GM19452 (cell line): Measurements from ENCODE around the gene KMT2B.

Experiments used
- ATAC-seq: cut with Tn5 transposase; IDR thresholded peaks from one replicate; pipeline ENCODE4 v1.9.1; 2021; ENCODE audit not compliant: unreplicated experiment

The KMT2B gene

DNA sequence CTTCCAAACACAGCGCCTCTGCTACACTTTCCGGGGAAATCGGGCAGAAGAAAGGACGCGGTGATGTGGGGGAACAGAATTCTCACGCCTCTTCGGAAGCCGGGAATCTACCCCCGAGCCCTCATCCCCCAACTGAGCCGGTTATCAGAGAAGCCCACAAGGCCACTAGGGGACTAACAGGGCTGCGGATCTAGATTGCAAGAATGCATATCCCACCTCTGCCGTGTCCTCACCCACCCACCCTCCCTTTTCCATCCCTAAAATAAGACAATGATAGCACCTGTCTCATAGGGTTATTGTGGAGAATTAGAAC, 23.4 kb downstream of the KMT2B start:
- ATAC-seq, result no peak

DNA sequence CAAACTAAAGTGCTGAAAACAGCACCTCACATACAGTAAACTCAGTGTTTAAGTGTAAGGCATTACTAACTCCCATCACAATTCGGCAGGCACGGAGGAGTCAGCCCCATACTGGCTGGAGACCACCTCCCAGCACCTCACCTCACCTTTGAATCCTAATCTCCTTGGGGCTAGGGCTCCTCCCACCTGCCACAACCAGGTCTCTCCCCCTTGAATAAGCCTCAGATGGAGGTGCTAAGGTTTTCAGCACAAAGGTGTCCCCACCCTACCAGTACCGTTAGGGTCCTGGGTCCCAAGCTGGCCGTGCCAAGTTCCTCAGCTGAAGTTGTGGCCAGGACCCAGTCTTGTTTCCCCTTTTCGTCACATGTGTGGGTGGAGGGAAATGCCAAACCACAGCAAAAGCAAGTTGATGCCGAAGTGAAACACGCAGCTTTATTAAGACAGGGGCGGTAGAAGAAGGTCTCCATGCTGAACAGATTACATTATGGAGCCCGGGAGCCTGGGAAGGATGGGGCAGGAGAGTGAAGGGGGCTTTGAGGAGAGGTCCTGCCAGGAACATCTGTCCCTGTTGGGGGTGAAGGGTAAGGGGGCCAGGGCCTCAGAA, 24.4 kb downstream of the KMT2B start, which contains the start of gene IGFLR1:
IGFLR1 (minus strand) TSS at position 332 of the 604 bp plus-strand sequence. CDS start 1,272 bp downstream, outside the sequence.
- ATAC-seq, result no peak

DNA sequence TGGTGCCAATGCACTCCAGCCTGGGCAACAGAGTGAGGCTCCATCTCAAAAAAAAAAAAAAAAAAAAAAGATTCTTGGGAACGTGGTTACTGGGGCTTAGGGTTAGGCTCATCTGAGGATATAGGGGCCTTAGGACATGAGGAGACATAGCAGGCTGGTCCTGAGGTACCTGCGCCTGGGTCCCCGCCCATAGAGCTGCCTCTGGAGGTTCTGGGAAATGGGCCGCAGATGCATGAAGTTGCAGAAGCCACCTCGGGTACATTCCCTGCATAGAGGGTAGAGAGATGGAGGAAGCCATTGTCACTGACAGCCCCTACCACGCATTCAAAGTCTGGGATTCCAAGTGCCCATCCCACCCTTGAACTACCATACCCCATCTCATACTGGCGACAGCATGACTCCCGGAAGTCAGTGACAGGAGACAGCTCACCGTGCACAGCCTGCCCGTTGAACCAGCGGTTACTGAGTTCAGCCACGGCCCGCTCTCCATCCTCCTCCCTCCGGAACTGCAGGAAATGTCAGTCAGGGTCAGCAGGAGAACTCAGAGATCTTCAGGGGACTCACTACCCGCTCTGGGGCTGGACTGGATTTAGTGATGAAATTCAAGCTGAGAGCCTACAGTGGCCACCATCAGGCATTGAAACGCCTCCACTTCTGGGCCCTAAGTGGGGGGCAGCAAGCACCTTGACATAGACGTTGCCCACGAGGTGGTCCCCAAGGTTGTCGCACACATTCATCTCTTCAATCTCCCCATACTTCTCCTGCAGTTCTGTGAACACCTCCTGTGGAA, 26.0 kb downstream of the KMT2B start:
- ATAC-seq, result no peak

DNA sequence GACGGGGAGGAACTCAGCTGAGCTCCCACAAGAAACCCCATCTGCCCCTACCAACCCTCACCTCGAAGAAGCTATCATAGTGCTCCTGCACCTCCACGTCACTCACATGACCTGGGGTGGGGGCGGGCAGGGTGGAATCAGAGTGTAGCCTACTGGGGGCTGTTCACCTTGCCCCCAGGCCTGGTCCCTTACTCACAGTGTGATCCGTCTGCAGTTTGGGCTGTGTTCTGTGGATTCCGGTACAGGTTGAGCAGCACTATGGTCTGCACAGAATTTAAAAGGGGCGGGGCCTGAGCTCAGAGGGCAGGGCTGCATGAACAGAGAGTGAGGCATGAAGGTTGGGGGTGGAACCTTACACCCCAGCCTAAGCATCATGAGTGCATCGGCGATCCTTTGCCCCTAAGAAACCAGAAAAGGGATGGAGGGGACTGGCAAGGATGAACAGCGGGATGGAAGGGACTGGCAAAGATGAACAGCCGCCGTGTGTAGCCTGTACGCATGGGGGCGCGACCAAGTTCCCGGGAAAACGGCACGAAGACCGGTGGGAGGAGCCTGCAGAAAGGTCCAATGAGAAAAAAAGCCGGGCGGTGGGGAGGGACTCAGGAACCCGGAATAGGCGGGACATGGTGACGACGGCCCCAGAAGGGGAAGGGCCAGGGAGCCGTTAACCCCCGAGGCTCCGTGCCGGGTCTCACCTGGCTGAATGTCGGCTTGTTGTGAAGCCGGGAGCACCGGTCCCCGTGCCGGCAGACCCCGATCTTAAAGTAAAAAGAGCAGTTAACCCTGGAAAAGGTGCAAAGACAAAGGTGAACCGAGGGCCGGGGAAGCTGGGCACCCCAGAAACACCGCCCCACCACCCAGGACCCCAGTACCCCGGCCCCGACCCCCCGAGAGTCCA, 26.9 kb downstream of the KMT2B start:
- ATAC-seq, result peak; percentile 30

DNA sequence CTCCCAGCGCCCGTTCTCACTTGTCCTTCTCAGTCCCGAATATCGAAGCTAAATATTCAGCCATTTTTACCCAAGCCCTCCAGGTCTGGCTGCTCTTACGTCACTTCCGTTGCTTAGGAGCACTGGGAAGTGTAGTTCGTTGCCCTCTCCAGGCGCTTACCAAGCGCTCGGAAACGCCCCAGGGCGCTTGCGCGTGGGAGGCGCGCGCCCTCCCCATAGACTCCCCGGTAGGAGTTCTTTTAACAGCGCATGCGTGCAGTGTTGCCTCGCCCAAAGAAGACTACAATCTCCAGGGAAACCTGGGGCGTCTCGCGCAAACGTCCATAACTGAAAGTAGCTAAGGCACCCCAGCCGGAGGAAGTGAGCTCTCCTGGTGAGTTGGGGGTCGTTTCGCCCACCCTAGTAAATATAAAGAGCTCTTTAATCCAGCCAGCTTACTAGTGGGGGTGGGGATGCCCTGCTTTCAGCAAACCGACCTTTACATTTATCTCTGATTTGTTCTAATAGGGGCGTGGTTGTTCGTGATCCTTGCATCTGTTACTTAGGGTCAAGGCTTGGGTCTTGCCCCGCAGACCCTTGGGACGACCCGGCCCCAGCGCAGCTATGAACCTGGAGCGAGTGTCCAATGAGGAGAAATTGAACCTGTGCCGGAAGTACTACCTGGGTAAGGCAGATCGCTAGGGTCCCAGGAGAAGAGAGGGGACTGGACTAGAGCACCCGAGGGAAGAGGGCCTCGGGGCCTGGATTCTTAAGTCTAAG, 27.7 kb downstream of the KMT2B start, which contains the start of the genes PSENEN and U2AF1L4:
PSENEN (plus strand) TSS at position 324 of the 759 bp plus-strand sequence; CDS start at position 604, 280 bp downstream.
U2AF1L4 (minus strand) TSS at position 91 of the 759 bp plus-strand sequence; CDS start at position 64, 27 bp downstream.
- peak; percentile 41 for ATAC-seq

DNA sequence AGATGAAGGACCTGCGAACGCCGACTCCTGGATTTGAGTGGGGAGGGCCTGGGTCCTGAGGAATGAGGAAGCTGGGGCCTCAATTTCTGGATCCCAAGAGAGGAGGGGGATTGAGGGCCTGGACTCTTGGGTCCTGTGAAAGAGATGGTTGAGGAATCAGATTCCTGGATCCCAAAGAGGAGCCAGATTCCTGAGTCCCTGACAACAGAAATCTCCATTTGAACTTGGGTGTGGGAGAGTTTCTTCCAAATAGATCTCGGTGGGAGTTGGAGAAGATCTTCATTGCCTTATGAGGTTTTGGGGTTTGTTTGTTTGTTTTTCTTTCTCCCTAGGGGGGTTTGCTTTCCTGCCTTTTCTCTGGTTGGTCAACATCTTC, 28.3 kb downstream of the KMT2B start:
- no peak for ATAC-seq

DNA sequence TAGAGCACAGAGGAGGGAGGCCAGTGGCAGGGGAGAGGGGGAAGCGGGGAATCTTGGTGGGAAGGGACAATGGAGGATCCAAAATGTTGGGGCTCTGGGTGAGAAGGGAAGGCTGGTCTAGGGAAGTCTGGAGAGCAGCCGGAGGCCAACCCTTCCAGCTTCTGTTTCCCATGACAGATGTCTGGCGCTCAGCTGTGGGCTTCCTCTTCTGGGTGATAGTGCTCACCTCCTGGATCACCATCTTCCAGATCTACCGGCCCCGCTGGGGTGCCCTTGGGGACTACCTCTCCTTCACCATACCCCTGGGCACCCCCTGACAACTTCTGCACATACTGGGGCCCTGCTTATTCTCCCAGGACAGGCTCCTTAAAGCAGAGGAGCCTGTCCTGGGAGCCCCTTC, 28.7 kb downstream of the KMT2B start:
- ATAC-seq, result no peak

DNA sequence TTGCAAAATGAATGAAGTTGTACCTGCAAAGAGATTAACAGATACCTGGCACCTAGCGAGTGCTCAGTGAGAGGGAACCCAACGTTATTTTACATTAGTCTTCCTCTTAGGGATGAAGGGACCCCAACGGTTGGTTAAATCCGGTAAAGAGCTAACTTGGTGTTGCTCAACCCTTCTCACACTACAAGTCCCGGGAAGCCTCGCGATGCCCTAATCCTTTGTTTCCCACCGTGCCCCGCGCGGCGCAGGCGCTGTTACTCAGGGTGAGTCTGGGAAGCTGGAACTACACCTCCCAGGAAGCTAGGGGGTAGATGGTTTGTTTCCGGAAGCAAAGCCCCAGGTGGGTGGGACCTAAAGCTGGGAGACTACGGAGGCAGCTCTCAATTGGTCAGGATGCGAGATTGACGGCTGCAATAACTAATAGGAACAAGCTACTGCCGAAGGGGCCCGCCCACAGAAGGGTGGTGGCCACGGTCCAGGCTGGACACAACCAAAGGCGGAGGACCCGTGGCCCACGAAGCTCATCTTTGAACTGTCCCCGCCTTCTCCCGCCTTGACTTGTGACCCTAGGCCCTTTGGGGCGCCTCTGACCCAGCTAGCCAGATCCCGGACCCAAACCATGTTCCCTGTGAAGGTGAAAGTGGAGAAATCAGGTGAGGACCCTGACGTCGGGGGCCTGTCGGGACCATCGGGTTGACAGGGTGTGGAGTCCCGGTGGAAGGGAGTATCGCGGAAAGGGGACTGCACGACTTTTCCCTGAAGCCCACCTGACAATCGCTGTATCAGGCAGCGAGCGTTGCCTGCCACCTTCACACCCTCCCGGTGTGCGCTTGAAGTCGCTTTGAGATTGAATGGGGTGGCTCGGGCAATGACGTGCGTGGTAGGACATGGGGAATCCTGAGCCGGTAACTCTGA, 30.6 kb downstream of the KMT2B start, which contains the start of gene LIN37:
LIN37 (plus strand) TSS at position 471 of the 915 bp plus-strand sequence; CDS start at position 620, 149 bp downstream.
- ATAC-seq, result peak; percentile 59

DNA sequence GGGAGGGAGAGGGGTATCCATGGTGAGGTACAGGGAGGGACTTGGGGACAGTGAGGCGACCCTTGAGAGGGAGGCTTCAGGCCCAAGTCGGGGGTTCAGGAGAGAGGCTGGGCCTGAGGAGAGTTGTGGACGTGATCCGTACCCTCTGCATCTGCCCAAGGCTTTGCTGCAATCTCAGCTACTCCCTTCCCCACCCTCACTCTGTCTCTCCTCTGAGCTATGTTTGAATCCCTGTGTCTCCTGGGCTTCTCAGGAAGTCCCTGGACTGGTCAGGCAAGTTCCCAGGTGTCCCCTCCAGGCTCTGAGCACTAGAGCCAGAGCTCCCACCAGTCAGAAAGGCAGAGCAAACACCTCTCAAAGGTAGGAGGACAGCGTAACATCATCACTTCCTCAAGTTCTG, 32.4 kb downstream of the KMT2B start:
- no peak for ATAC-seq

DNA sequence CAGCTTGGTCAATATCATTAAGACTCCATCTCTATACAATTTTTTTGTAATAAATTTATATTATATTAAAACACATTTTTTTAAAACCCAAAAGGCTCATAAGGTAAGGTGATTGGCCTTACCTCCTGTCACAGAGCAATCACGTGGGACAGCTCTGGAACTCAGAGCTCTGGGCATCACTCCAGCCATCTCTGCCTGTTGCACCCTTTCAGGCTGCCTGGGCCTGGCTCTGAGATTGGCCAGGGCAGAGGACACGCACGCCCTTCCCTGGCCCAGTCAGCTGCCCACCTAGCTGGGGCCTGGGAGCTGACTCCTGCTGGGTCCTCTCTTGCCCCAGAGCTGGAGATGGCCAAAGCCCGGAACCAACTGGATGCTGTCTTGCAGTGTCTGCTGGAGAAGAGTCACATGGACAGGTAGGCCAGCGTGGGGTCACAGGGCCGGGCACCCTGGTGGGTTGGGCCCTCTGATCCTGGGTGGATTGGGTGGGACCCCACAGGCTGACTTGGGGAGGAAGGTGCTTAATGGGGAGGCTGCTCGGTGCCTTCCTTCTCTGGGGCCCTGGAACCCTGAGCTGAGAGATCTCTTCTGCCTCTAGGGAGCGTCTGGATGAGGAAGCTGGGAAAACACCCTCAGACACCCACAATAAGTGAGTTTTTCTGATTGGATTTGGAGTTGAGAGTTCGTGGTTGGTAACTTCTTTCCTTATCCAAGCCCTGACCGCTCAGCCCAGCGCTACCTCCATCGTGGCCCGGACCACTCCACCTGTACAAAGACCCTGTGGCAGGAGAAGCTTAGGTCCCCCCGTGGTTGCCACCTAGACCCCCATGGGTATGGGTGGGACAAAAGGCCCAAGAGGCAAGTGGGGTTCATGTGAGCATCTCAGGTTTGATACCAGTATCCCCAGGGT, 34.3 kb downstream of the KMT2B start:
- ATAC-seq, result no peak

DNA sequence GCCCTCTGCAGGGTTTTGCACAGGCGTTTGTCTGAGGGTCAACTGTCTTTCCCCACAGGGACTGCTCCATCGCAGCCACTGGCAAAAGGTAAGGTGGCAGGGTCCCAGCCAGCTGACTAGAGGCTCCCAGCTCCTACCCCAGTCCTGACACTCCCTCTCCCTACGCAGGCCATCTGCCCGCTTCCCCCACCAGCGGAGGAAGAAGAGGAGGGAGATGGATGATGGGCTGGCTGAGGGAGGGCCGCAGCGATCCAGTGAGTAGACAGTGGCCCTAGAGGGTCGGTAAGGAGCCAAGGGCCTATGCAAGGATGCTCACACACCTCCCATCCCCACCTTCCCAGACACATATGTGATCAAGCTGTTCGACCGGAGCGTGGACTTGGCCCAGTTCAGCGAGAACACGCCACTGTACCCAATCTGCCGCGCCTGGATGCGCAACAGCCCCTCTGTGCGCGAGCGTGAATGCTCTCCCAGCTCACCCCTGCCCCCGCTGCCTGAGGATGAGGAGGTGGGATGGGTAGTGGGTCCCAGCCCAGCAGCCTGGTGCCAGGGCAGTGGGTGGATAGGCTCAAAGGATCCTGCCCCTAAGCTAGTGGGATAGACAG, 35.0 kb downstream of the KMT2B start:
- no peak for ATAC-seq

DNA sequence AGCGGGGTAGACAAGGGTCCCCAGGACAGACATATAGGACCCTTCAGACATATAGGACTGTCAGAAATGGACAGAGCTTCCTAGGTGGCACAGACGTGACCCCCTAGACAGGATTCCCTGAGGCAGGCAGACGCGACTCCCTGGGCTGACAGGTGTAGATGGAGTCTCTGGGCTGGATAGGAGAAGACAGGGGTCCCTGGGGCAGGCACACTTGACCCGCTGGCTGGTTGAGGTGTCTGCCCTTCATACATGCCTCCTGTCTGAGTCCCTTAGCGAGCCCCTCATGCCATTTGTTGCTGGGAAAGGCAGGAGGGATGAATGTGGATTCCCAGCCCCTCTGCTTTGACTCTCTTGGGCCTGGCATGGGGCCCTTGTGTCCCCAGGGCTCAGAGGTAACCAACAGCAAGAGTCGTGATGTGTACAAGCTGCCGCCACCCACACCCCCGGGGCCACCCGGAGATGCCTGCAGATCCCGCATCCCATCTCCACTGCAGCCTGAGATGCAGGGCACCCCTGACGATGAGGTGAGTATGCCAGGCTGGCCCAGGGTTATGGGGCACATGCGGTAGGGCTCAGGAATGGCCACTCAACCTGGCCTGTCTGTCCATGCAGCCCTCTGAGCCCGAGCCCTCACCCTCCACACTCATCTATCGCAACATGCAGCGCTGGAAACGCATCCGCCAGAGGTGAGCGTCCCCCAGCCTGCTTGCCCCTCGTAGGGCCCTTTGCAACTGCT, 36.0 kb downstream of the KMT2B start:
- no peak for ATAC-seq

DNA sequence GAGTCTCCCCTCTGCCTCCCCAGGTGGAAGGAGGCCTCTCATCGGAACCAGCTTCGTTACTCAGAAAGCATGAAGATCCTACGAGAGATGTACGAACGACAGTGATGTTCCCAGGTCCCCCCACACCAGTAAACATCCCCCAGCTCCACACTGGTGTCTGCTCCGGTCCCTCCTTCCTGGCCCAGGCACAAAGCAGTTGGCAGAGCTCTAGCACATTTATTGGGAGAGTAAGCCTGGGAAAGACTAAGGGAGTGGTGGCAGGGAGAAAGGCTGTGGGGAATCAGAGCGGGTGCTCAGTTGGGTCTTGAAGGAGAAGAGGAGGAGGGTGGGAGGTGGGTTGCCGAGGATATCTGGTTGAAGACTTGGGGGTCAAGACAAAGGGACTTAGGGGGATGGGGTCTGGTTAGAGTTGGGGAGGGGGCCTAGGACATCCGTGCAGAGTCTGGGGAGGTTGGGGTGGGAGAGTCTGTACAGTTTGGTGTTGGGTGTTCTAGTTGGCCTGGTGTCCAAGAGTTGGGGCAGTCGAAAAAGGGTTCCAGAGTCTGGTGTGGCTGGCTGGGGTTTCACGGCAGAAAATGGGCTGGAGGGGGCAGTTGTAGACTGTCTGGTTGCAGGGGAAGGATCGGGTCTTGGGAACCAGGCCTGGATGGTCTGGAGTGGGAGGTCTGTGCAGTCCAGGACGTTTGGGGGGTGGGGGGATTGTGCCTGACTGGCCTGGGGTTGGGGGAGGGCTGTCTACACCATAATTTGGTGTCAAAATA, 36.7 kb downstream of the KMT2B start:
- ATAC-seq, result no peak

DNA sequence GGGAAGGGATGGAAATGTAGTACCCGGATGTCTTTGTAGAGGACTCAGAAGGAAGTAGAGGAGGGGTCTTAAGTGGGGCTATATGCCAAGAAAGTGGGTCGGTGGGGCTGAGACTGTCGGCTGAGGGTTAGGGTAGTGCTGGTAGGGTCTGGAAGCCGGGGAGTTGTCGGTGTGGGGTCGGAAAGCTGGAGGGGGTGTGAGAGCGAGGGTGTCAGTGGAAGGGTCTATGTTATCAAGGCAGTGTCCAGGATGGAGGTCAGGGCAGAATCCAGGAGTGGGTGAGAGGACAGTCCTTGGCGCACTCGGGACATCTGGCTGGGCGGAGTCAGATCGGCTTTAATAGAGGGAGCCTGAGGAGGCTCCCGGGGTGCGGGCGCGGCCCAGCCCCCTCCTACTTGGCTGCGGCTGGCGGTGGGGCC, 37.3 kb downstream of the KMT2B start:
- no peak for ATAC-seq

DNA sequence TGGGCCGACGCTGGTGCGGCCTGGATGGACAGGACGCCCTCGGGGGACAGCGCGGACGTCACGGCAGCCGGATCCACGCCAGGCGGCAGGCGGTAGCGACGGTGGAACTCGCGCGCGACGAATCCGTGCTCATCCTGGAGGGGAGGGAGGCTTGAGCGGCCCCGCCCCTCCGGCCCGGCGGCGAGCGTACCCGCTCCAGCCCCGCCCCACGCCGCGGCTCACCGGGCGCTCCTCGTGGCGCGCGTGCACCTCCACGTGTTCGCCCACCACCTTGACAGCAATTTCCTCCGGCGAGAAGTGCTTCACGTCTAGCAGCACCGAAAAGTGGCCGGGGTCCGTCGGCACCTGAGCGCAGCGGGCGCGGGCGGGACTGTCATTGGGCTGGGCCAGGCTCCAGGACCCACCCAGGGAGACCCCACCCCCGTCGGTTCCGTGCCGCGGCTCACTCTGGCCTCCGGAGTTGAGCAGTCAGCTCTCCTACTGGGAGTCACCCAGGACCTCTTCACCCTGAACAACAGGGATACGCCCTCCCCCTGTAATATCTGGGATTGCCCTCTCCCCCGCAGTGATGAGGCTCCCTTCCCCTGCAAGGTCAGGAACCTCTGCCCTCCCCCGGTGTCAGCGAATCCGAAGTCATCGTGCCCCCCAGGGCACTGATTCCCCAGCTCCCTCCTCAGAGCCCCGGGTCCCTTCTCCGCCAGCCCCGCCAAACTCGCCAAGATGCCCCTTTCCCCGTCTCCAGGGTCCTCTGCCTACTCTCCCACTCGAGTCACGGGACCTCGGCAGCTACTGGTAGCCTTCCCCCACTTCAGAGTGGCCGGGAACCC, 38.0 kb downstream of the KMT2B start:
- ATAC-seq, result no peak
